MM.1S (cell line): ENCODE measurements around the gene DPYSL4.

Experiments
- DNase-seq: peaks from one replicate; pipeline ENCODE4 v3.0.0-alpha.2; 2015
- H2AFZ ChIP-seq: fragments of 300-600 bp; sonication (generic); 2 replicates; pipeline ENCODE4 v1.6.0; 2016; ENCODE audit warnings: antibody characterized with exemption, low read length
- H3F3A ChIP-seq: fragments of 300-600 bp; sonication (generic); 2 replicates; pipeline ENCODE4 v1.6.1; 2016; ENCODE audit warnings: mild to moderate bottlenecking, antibody characterized with exemption, low read length, moderate library complexity, mixed read lengths; ENCODE audit not compliant: insufficient read depth
- H3K27ac ChIP-seq: fragments of 300-600 bp; sonication (generic); 2 replicates; pipeline ENCODE4 v1.5.1; 2016; ENCODE audit warnings: mild to moderate bottlenecking, low read length
- H3K27me3 ChIP-seq: fragments of 300-600 bp; sonication (generic); replicated peaks from 2 replicates; pipeline ENCODE4 v1.6.0; 2016; ENCODE audit warnings: low read length; ENCODE audit not compliant: insufficient read depth
- H3K36me3 ChIP-seq: fragments of 300-600 bp; sonication (generic); replicated peaks from 2 replicates; pipeline ENCODE4 v1.6.1; 2016; ENCODE audit warnings: mild to moderate bottlenecking, low read length, mixed read lengths; ENCODE audit not compliant: insufficient read depth
- H3K4me1 ChIP-seq: fragments of 300-600 bp; sonication (generic); 2 replicates; pipeline ENCODE4 v1.6.1; 2016; ENCODE audit warnings: low read length, mixed read lengths
- H3K4me2 ChIP-seq: fragments of 300-600 bp; sonication (generic); 2 replicates; pipeline ENCODE4 v1.6.0; 2016; ENCODE audit warnings: low read depth, low read length
- H3K4me3 ChIP-seq: fragments of 300-600 bp; sonication (generic); 2 replicates; pipeline ENCODE4 v1.5.1; 2016; ENCODE audit warnings: low read length, mixed read lengths
- H3K79me2 ChIP-seq: fragments of 300-600 bp; sonication (generic); 2 replicates; pipeline ENCODE4 v1.6.1; 2016; ENCODE audit warnings: mixed run types, low read length, mixed read lengths
- H3K9ac ChIP-seq: fragments of 300-600 bp; sonication (generic); 2 replicates; pipeline ENCODE4 v1.6.1; 2016; ENCODE audit warnings: low read length, mixed read lengths
- H3K9me2 ChIP-seq: fragments of 300-600 bp; sonication (generic); replicated peaks from 2 replicates; pipeline ENCODE4 v1.6.1; 2016; ENCODE audit warnings: mild to moderate bottlenecking, low read length, mixed read lengths; ENCODE audit not compliant: insufficient read depth
- H3K9me3 ChIP-seq: fragments of 300-600 bp; sonication (generic); replicated peaks from 2 replicates; pipeline ENCODE4 v1.6.1; 2016; ENCODE audit warnings: mild to moderate bottlenecking, low read length, mixed read lengths; ENCODE audit not compliant: insufficient read depth
- H4K20me1 ChIP-seq: fragments of 300-600 bp; sonication (generic); 2 replicates; pipeline ENCODE4 v1.6.1; 2016; ENCODE audit warnings: mild to moderate bottlenecking, low read length, moderate library complexity, mixed read lengths; ENCODE audit not compliant: insufficient read depth
- CTCF ChIP-seq: fragments of 300-600 bp; sonication (generic); IDR thresholded peaks from 2 replicates; pipeline ENCODE4 v1.5.1; 2016; ENCODE audit warnings: antibody characterized with exemption, low read length, mixed read lengths
- EZH2 ChIP-seq: fragments of 300-600 bp; sonication (generic); optimal IDR thresholded peaks from 2 replicates; pipeline ENCODE3; 2017; ENCODE audit warnings: low read depth, mild to moderate bottlenecking, antibody characterized with exemption, low read length, mixed read lengths
- EZH2phosphoT487 ChIP-seq: fragments of 300-600 bp; sonication (generic); IDR thresholded peaks from 2 replicates; pipeline ENCODE4 v1.6.1; 2018; ENCODE audit warnings: antibody characterized with exemption, low read length

Gene DPYSL4

GRCh38 chr10:132252412-132252811, 65.7 kb downstream of the DPYSL4 start:
- H3K4me3 ChIP-seq: no peak overlapping the region
- H3K27me3 ChIP-seq: no peaks in the 10 kb centered on the region
- no peak overlapping the region for H3K4me2 ChIP-seq
- no peaks in the 10 kb centered on the region; the same call in 1 of the 2 replicates for H3K79me2 ChIP-seq
- DNase-seq: no peak
- no peaks in the 10 kb centered on the region for H3K9me3 ChIP-seq
- no peak overlapping the region for H3K27ac ChIP-seq
- H3K4me1 ChIP-seq: no peaks in the 10 kb centered on the region
- no peaks in the 10 kb centered on the region for H3K9me2 ChIP-seq
- no peak overlapping the region for H2AFZ ChIP-seq
- no peaks in the 10 kb centered on the region for H3K36me3 ChIP-seq
- H3F3A ChIP-seq: no peaks in the 10 kb centered on the region
- no peak overlapping the region for H3K9ac ChIP-seq
- no peak for TF ChIP-seq EZH2
- TF ChIP-seq CTCF: no peak
- no peak for TF ChIP-seq EZH2phosphoT487
- no peaks in the 10 kb centered on the region for H4K20me1 ChIP-seq

GRCh38 chr10:132253092-132253687, 66.4 kb downstream of the DPYSL4 start:
- Histone ChIP-seq H3K36me3 (no peaks in the 10 kb centered on the region), H3K4me3 (no peak overlapping the region), H3K4me2 (no peak overlapping the region), H3K9me3 (no peaks in the 10 kb centered on the region), H3F3A (no peaks in the 10 kb centered on the region), H3K9ac (no peak overlapping the region), H3K27me3 (no peaks in the 10 kb centered on the region), H3K27ac (no peak overlapping the region), H3K9me2 (no peaks in the 10 kb centered on the region), H2AFZ (no peak overlapping the region), H3K79me2 (no peaks in the 10 kb centered on the region; the same call in 1 of the 2 replicates), H4K20me1 (no peaks in the 10 kb centered on the region), H3K4me1 (no peaks in the 10 kb centered on the region)
- no peak for DNase-seq
- TF ChIP-seq EZH2 (no peak), CTCF (no peak), EZH2phosphoT487 (no peak)

GRCh38 chr10:132254841-132255240, 68.1 kb downstream of the DPYSL4 start:
- Histone ChIP-seq H3K9me3 (no peaks in the 10 kb centered on the region), H2AFZ (no peak overlapping the region), H3K4me3 (no peak overlapping the region), H3K27ac (no peak overlapping the region), H3K9ac (no peak overlapping the region), H3K36me3 (no peaks in the 10 kb centered on the region), H3K27me3 (no peaks in the 10 kb centered on the region), H3K9me2 (no peaks in the 10 kb centered on the region), H3K4me2 (no peak overlapping the region), H3K4me1 (no peaks in the 10 kb centered on the region), H4K20me1 (no peaks in the 10 kb centered on the region), H3F3A (no peaks in the 10 kb centered on the region), H3K79me2 (no peaks in the 10 kb centered on the region)
- TF ChIP-seq EZH2phosphoT487 (no peak), EZH2 (no peak), CTCF (no peak)
- no peak for DNase-seq
